NCI-H2029 (cell line): ENCODE results near the gene FREY1.

Source experiments
- DNase-seq: peaks from one replicate; lab custom pipeline; 2025; lab: John Stamatoyannopoulos, UW

FREY1 gene

GRCh38 chr11:45928535-45929215, 21.6 kb upstream of the FREY1 start:
- no peak for DNase-seq

- DNase-seq = no peak
These were observed 20.8 kb upstream of the FREY1 start for GRCh38 chr11:45927684-45928413.

DNA sequence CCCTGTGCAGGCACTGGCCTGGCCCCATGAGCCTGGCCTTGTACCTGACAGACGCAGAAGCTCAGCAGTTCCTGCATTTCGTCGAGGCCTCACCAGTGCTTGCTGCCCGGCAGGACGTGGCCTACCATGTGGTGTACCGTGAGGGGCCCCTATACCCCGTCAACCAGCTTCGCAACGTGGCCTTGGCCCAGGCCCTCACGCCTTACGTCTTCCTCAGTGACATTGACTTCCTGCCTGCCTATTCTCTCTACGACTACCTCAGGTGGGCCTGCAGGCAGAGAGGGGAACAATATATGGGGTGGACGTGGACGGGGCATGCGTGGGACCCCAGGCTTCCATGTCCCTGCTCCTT, 20.2 kb upstream of the FREY1 start:
- DNase-seq = no peak

DNA sequence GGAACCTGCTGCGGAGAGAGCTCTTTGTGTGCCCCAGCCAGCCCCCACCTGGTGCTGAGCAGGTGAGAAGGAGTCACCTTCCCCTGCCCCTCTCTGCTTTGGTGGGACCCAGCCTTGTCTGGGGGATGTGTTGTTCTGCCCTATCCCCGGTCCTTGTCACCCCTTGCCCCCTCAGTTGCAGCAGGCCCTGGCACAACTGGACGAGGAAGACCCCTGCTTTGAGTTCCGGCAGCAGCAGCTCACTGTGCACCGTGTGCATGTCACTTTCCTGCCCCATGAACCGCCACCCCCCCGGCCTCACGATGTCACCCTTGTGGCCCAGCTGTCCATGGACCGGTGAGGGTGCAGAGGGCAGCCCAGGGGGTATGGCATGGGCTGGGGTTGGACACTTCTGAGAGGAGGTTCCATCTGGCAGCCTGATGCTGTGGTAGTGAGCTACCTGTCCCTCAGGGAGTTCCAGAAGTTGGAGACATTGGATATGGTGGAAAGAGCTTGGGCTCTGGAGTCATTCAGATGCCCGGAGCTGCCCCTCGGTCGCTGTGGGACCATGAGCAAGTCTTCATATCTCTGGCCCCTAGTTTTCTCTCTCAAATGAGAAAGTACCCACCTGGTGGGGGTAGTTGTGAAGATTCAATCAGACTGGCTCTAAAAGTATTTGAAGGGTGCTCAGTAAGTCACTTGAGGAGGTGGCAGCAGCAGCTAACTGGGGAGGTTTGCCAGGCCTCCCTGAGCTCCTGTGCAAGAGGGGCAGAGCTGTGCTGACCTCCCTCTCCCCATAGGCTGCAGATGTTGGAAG, 19.7 kb upstream of the FREY1 start:
- no peak for DNase-seq

- DNase-seq = no peak
These were observed 18.9 kb upstream of the FREY1 start for GRCh38 chr11:45926001-45926401.

GRCh38 chr11:45925550-45925949, 18.5 kb upstream of the FREY1 start:
- DNase-seq = no peak

GRCh38 chr11:45924927-45925326, 17.9 kb upstream of the FREY1 start:
- no peak for DNase-seq

DNA sequence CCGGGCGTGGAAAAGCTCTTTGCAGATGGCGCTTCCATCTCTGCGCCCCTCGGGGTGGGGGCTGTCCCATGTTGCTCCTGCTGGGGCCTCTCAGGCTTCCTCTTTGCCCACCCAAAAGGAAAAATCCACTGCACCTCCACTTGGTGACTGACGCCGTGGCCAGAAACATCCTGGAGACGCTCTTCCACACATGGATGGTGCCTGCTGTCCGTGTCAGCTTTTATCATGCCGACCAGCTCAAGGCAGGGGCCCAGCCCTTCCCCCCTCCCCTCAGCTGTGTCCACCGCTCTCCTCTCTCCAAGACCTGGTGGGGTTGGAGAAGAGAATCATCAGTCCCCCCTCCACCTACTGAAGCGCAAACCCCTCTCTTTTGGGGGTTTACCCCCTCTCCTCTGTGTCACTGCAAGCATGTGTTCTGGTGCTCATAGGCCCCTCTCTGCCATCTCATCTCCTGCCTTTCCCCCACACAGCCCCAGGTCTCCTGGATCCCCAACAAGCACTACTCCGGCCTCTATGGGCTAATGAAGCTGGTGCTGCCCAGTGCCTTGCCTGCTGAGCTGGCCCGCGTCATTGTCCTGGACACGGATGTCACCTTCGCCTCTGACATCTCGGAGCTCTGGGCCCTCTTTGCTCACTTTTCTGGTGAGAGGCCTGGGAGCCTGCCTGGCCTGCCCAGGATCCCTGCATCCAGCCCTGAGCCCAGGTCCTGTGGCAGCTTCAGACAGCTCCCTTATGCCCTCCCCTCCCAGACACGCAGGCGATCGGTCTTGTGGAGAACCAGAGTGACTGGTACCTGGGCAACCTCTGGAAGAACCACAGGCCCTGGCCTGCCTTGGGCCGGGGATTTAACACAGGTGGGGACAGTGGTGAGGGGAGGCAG, 17.2 kb upstream of the FREY1 start:
- DNase-seq = no peak

- peak; percentile 72 for DNase-seq
These were observed 15.5 kb upstream of the FREY1 start, which contains the start of gene LARGE2 for GRCh38 chr11:45922425-45923082. Gene LARGE2, plus strand, starts transcription at chr11:45922656. Its CDS starts 227 bp downstream, at chr11:45922883.

- DNase-seq = peak; percentile 91
These were observed 14.7 kb upstream of the FREY1 start for GRCh38 chr11:45921561-45922424.

- DNase-seq = no peak
These were observed 13.7 kb upstream of the FREY1 start for GRCh38 chr11:45920531-45921477.

DNA sequence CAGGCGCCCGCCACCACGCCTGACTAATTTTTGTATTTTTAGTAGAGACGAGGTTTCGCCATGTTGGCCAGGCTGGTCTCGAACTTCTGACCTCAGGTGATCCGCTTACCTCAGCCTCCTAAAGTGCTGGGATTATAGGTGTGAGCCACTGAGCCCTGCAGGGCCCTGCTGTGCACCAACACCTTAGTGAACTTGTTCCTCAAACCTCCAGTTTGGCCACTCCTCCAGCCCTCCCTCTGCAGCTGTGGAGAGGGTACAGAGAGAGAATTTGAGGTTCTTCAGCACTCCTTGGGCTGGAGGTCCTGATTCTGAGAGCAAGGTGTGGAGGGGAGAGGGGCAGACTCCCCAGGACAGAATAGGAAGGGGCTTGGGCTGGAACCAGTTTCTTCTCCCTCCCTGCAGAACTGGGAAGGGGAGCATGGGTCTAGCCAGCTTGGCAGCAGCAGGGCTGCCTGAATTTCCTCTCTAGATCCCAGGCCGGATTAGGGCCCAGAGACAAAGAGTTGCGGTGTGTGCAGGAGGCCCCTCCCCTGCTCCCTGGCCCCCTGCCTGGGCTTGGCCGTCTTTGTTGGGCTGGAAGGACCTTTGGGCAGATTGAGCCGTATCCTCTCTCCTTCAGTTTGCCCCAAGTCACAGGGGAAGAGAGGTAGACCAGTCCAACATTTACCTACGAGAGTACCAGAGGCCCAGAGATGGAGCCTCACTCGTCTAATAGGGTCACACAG, 12.9 kb upstream of the FREY1 start:
- DNase-seq = no peak

DNA sequence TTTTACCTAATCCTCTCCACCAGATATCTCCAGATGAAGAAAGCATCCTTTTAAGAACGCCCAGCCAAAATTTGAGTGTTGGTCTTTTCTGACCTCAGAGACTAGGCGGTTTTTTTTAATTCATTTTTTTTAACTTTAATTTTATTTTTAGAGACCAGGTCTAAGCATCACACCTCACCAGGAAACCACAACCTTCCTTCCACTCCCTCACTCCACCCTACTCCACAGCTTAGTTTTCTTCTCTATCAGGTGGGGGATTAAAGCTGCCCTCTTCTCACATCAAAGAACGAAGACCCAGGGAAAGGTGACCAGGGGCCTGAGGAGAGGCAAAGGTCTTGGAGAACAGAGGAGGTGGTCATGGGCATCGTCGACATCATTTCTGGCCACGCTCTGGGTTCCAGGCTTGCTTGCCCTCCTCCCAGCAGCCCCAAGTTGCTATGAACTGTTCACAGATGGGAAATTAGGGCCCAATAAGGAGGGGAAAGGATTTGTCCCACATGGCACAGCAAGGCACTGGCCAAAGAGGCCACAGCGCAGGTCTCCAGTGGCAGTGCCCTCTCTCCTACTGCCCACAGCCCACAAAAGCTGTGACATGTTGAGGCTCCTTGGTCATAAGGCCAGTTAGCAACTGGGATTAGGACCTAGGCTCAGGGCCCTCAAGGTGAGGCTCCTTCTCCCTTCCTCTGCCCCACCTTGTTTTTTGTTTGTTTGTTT, 12.0 kb upstream of the FREY1 start:
- DNase-seq = no peak

- DNase-seq = peak; percentile 60
These were observed 11.4 kb upstream of the FREY1 start for GRCh38 chr11:45918331-45918941.

DNA sequence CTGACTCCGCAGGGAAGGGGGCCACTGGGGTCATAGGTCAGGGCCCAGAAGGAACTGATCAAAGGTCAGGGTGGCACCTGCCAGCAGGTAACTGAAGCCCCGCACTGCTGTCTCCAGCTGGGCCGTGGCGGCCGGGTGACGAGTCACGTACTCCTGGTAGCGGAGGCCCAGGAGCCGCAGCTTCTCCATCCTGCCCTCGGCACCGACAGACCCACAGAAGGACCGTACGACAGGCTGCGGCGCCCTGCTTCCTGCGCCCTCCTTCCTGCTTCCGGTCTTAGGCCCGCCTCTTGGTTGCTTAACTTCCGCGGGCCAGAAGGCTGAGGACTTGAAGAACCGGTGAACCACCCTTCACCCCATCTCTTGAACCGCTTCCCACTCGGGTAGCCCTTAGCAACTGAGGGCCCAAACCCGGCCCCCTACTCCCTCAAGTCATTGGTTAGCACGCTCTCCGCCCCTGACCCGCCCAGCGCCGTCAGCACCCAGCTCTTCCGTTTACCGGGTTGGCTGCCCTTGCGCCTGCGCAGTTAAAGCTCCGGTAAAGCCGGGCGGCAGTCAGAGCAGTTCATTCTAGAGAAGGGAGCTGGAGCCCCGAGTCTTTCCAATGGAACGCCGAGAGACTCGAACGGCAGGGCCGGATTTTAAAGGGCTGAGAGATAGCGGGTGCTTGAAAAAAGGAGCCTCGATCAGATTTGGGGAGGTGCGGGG, 10.7 kb upstream of the FREY1 start, which contains the start of gene PEX16:
TSS of gene PEX16 (minus strand) at position 255 of the 708 bp plus-strand sequence. CDS start at position 189, 66 bp downstream.
- DNase-seq = peak; percentile 97

DNA sequence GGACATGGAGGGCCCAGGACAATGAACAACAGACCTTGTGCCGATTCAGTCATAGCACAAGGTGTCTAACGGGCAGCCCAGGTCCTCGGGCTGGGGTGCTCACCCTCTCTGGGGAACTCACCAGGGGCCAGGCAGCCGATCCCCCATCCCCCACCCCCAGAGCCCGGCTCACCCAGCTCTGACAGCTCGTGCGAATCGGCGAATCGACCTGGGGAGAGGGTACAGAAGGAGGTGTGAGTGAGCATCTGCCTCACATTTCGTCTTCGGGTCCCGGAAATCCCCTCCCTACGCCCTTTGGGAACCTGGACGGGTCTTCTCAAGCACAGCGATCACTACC, 10.2 kb upstream of the FREY1 start:
- DNase-seq = no peak

DNA sequence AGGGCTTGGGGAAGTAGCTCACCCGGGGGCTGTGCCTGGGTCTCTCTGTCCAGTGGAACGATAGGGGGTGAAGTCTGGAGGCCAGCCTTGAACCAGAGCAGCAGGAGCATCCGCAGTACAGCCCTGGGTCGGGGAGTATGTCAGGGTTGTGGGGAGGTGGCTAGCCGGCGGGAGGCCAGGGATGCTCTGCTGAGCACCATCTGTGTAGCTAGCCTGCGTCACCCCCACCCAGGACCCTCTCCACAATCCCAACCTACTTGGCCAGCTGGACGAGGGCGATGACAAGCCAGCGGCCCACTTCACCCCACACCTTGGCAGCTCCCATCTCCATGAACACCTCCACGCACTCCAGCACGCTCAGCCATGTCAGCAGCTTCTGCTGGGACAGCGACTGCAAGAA, 8.4 kb upstream of the FREY1 start:
- no peak for DNase-seq
